Neutrophil (primary cell): ENCODE measurements around the gene TRIM62.

ENCODE experiments used
- H3K27ac ChIP-seq: fragments of 200-600 bp; sonication (generic); 2 replicates; pipeline ENCODE4 v1.5.1; 2016; ENCODE audit warnings: mild to moderate bottlenecking, moderate library complexity
- H3K27me3 ChIP-seq: fragments of 200-600 bp; sonication (generic); 2 replicates; pipeline ENCODE4 v1.6.0; 2016; ENCODE audit warnings: mild to moderate bottlenecking
- H3K36me3 ChIP-seq: fragments of 200-600 bp; sonication (generic); 2 replicates; pipeline ENCODE4 v1.5.1; 2017
- H3K4me1 ChIP-seq, 2 experiments: fragments of 200-600 bp in 1 of 2; sonication (generic) in 1 of 2; 1 replicate in 1 of 2; 2 replicates in 1 of 2; pipeline versions ENCODE4 v1.5.1 to v1.6.1; 2013 to 2016; ENCODE audit warnings: low read depth in 1 of 2, low read length in 1 of 2, mild to moderate bottlenecking in 1 of 2, moderate library complexity in 1 of 2; ENCODE audit not compliant: control insufficient read depth in 1 of 2, insufficient read depth in 1 of 2
- H3K4me3 ChIP-seq, 2 experiments: fragments of 200-600 bp in 1 of 2; sonication (generic) in 1 of 2; 1 replicate in 1 of 2; 2 replicates in 1 of 2; pipeline ENCODE4 v1.5.1; 2013 to 2016; ENCODE audit warnings: low read depth in 1 of 2, low read length in 1 of 2, mild to moderate bottlenecking in 1 of 2, moderate library complexity in 1 of 2
- H3K9me3 ChIP-seq: fragments of 200-600 bp; sonication (generic); 2 replicates; pipeline ENCODE4 v1.5.1; 2016
- TF ChIP-seq, protein P1 (sequence below): fragments of 200-600 bp; sonication (generic); IDR thresholded peaks from 2 replicates; pipeline ENCODE4 v1.5.1; 2016; ENCODE audit warnings: antibody characterized with exemption

TRIM62 gene

DNA sequence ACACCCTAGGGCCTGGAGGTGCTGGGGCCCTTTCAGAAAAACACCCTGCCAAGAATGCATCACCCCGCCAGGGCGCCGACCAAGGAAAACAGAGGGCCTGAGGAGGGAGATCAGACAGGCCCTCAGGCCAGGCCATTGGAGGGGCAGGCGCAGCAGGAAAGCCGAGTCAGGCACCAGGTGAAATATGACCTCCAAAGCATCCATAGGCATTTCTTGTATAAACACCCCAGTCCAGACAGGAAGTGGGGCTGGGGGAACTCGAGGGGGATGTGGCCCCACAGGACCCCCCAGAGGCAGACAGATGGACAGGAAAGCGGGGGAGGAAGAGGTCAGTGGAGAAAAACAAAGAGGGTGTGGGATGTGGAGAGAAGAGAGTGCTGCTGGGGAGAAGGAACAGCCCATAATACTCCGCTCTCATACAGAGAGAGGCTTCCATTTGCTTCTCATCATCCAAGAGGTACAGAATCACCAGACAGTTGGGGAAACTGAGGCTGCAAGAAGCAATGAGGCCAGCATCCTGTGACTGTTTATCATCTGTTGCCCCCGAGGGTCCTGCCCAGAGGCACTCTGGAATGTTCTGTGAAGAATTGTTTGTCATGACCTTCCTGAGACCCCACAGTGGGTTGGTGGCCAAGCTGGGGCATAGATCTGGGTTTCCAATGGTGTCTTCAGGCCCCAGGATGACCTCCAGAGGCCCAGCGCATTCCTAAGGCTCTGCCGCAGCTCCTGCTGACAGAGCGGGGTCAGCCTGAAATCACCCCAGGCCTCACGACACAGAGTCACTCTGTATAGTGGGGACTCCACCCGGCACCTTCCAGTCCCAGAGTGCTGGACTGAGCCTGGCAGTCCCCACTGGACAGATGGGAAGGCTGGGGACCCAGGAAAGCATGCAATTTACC lies 18.0 kb downstream of the TRIM62 start:
- H3K9me3 ChIP-seq = no peaks in the 10 kb centered on the region
- no peak overlapping the region for H3K4me3 ChIP-seq
- peaks cover 24% of the 10 kb centered on the region for H3K27me3 ChIP-seq
- H3K36me3 ChIP-seq = no peaks in the 10 kb centered on the region
- H3K27ac ChIP-seq = no peak overlapping the region
- H3K4me1 ChIP-seq = no peaks in the 10 kb centered on the region
- TF ChIP-seq, protein P1, sequence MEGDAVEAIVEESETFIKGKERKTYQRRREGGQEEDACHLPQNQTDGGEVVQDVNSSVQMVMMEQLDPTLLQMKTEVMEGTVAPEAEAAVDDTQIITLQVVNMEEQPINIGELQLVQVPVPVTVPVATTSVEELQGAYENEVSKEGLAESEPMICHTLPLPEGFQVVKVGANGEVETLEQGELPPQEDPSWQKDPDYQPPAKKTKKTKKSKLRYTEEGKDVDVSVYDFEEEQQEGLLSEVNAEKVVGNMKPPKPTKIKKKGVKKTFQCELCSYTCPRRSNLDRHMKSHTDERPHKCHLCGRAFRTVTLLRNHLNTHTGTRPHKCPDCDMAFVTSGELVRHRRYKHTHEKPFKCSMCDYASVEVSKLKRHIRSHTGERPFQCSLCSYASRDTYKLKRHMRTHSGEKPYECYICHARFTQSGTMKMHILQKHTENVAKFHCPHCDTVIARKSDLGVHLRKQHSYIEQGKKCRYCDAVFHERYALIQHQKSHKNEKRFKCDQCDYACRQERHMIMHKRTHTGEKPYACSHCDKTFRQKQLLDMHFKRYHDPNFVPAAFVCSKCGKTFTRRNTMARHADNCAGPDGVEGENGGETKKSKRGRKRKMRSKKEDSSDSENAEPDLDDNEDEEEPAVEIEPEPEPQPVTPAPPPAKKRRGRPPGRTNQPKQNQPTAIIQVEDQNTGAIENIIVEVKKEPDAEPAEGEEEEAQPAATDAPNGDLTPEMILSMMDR = no peak

DNA sequence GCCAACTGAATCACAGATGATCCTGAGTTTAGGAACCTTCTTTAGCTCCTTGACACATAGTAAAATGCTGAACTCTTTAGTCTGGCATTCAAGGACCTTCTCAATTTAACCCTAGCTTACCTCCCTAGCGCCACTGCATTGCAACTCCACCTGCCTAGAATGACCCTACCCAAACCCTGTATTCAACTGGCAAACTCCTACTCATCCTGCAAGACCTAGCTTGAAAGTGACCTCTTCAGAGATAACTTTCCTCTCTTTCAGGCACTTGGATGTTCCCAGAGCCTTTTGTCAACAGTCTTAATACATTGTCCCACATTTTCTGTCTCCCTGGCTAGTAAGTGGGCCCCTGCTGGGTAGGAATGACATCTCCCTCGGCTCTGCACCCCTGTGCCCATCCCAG lies 19.7 kb downstream of the TRIM62 start:
- Histone ChIP-seq H3K27me3 (peaks cover 24% of the 10 kb centered on the region), H3K36me3 (peaks cover 7% of the 10 kb centered on the region), H3K9me3 (no peaks in the 10 kb centered on the region), H3K27ac (no peak overlapping the region), H3K4me3 (no peak overlapping the region), H3K4me1 (no peaks in the 10 kb centered on the region)
- TF ChIP-seq, protein P1 = no peak

- Histone ChIP-seq H3K4me1 (no peaks in the 10 kb centered on the region), H3K9me3 (no peaks in the 10 kb centered on the region), H3K36me3 (peaks cover 7% of the 10 kb centered on the region), H3K27ac (no peak overlapping the region), H3K27me3 (peaks cover 24% of the 10 kb centered on the region), H3K4me3 (no peak overlapping the region)
- TF ChIP-seq, protein P1 = no peak
Observed at GRCh38 chr1:33161061-33161681, 20.7 kb downstream of the TRIM62 start.

DNA sequence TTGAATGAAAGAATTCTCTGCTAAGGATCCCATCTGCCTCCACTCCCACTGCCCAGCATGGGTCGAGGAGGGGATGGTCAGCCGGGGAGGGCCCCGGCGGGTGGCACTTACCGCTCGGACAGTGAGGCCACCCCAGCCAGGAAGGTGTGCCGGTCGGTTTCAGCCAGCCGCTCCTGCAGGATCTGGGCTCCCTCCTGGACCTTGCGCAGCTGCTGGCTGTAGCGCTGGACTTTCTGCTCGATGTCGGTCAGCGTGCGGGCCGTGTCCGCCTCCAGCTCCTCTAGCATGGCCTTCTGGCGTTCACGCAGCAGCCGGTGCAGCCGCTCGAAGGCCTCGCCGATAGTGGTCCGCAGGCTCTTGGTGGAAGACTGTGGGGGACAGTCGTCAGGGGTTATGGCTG lies 22.3 kb downstream of the TRIM62 start:
- Histone ChIP-seq H3K4me3 (no peak overlapping the region), H3K27me3 (peaks cover 24% of the 10 kb centered on the region), H3K9me3 (no peaks in the 10 kb centered on the region), H3K36me3 (peaks cover 7% of the 10 kb centered on the region), H3K27ac (no peak overlapping the region), H3K4me1 (no peaks in the 10 kb centered on the region)
- TF ChIP-seq, protein P1 = no peak

- TF ChIP-seq, protein P1 = no peak
- Histone ChIP-seq H3K36me3 (peaks cover 7% of the 10 kb centered on the region), H3K9me3 (no peaks in the 10 kb centered on the region), H3K4me3 (no peak overlapping the region), H3K4me1 (no peaks in the 10 kb centered on the region), H3K27ac (no peak overlapping the region), H3K27me3 (peaks cover 24% of the 10 kb centered on the region)
Observed at GRCh38 chr1:33158366-33158765, 23.5 kb downstream of the TRIM62 start.
